BJ (cell line): ENCODE results near the gene PMIS2. TPM values are rescaled to one million over a fixed set of nuclear protein-coding genes. Genes with fewer than 3 reads are reported as not detected.
A peak's percentile ranks its signal among the peaks of the same experiment; 100 is the strongest.

Experiments used
- CTCF ChIA-PET: fragments of 350-600 bp; formaldehyde crosslinking; extraction: SDS; loops from one replicate; lab custom pipeline; 2021; ENCODE audit warnings: antibody characterized with exemption, inconsistent platforms; lab: Yijun Ruan, JAX
- POLR2A ChIA-PET: fragments of 300-600 bp; sonication (Branson Sonifier 250); formaldehyde crosslinking; extraction: SDS; loops from one replicate; lab custom pipeline; 2021; ENCODE audit warnings: antibody characterized with exemption; lab: Charles Lee
- DNase-seq: peaks from one replicate; pipeline ENCODE4 v3.0.0-alpha.2; 2011; ENCODE audit warnings: low read depth
- H3K27me3 ChIP-seq: 2 replicates; pipeline ENCODE4 v1.6.0; 2011; ENCODE audit warnings: low read length; ENCODE audit not compliant: control insufficient read depth, insufficient read depth
- H3K36me3 ChIP-seq: 2 replicates; pipeline ENCODE4 v1.5.1; 2011; ENCODE audit warnings: low read length; ENCODE audit not compliant: control insufficient read depth, insufficient read depth
- H3K4me3 ChIP-seq: 2 replicates; pipeline ENCODE4 v1.5.1; 2011; ENCODE audit warnings: low read depth, mild to moderate bottlenecking, control low read depth, low read length
- CTCF ChIP-seq: IDR thresholded peaks from 2 replicates; pipeline ENCODE4 v1.5.1; 2011; ENCODE audit warnings: low read depth, mild to moderate bottlenecking, control low read depth, inconsistent platforms, low read length, moderate library complexity; ENCODE audit not compliant: insufficient read depth
- polyA plus RNA-seq: library from polyadenylated mRNA; depleted of rRNA; stranded (reverse); fragments of >200 nt; gene quantifications from 2 replicates; pipeline ENCODE4 v1.2.3, GENCODE V29; 2011

Gene PMIS2
- polyA plus RNA-seq, 1 experiment, result not detected

- CTCF ChIA-PET, result interaction anchor here (4.0 kb wide), 1 partner anchor 37 kb away, joined by 33 read pairs; no protein-coding TSS in a partner anchor
- no peak for TF ChIP-seq CTCF
- peak overlapping the region; percentile 93 for H3K4me3 ChIP-seq
- peaks cover 4% of the 10 kb centered on the region for H3K36me3 ChIP-seq
- POLR2A ChIA-PET, result no interaction called here
- DNase-seq, result no peak
- H3K27me3 ChIP-seq, result no peaks in the 10 kb centered on the region
These were observed 39.4 kb upstream of the PMIS2 start for GRCh38 chr19:35546532-35546931.

GRCh38 chr19:35549174-35549788, 36.7 kb upstream of the PMIS2 start:
- H3K36me3 ChIP-seq, result peaks cover 1% of the 10 kb centered on the region; the same call in 1 of the 2 replicates
- no peak for DNase-seq
- no peaks in the 10 kb centered on the region for H3K27me3 ChIP-seq
- ChIA-PET CTCF (interaction anchor here (0.6 to 4.0 kb wide), 24 partner anchors 9 to 147 kb away, joined by 3 to 33 read pairs (median 5); partner anchors contain the start of genes COX6B1, DMKN and HAUS5), POLR2A (no interaction called here)
- no peak overlapping the region for H3K4me3 ChIP-seq
- TF ChIP-seq CTCF, result peak; percentile 68

- peaks cover 1% of the 10 kb centered on the region; the same call in 1 of the 2 replicates for H3K36me3 ChIP-seq
- H3K27me3 ChIP-seq, result no peaks in the 10 kb centered on the region
- no peak overlapping the region for H3K4me3 ChIP-seq
- TF ChIP-seq CTCF, result no peak
- ChIA-PET CTCF (interaction anchor here (0.6 to 4.0 kb wide), 13 partner anchors 8 to 98 kb away, joined by 3 to 33 read pairs (median 7); partner anchors contain the start of gene COX6B1), POLR2A (no interaction called here)
- DNase-seq, result no peak
These were observed 36.0 kb upstream of the PMIS2 start for GRCh38 chr19:35549879-35550523.

- ChIA-PET POLR2A (no interaction called here), CTCF (interaction anchor here (0.6 to 2.3 kb wide), 2 partner anchors 28 to 41 kb away, joined by 3 to 6 read pairs; no protein-coding TSS in a partner anchor)
- H3K27me3 ChIP-seq, result peaks cover 3% of the 10 kb centered on the region; the same call in 1 of the 2 replicates
- DNase-seq, result no peak
- H3K4me3 ChIP-seq, result no peak overlapping the region
- TF ChIP-seq CTCF, result no peak
- H3K36me3 ChIP-seq, result peaks cover 1% of the 10 kb centered on the region; the same call in 1 of the 2 replicates
These were observed 34.7 kb upstream of the PMIS2 start for GRCh38 chr19:35551091-35551810.
